Stomach (tissue), 4 donors: Measurements from ENCODE around the gene HSPBP1.

ENCODE experiments used
- POLR2A ChIP-seq, 4 donors: fragments of 450-650 bp; IDR thresholded peaks; one replicate each; pipeline ENCODE4 v1.6.1; 2016; ENCODE audit warnings: antibody characterized with exemption in 4 of 4, control low read depth in 2 of 4, mild to moderate bottlenecking in 1 of 4, moderate library complexity in 1 of 4
- POLR2AphosphoS5 ChIP-seq, 3 donors: sonication (generic); formaldehyde crosslinking; IDR thresholded peaks; one replicate each; pipeline ENCODE4 v1.6.1; 2016; ENCODE audit warnings: antibody characterized with exemption in 3 of 3
- TF ChIP-seq, protein P1 (sequence below), 7 experiments: fragments of 450-650 bp in 4 of 7; fragments of 200-600 bp in 3 of 7; sonication (generic) in 3 of 7; IDR thresholded peaks; one replicate each; pipeline ENCODE4 v1.5.1; 2016 to 2019; ENCODE audit warnings: antibody characterized with exemption in 7 of 7, control low read depth in 2 of 7, mild to moderate bottlenecking in 1 of 7

GRCh38 chr19:55309448-55309847 lies 29.5 kb upstream of the HSPBP1 start:
- TF ChIP-seq, protein P1, sequence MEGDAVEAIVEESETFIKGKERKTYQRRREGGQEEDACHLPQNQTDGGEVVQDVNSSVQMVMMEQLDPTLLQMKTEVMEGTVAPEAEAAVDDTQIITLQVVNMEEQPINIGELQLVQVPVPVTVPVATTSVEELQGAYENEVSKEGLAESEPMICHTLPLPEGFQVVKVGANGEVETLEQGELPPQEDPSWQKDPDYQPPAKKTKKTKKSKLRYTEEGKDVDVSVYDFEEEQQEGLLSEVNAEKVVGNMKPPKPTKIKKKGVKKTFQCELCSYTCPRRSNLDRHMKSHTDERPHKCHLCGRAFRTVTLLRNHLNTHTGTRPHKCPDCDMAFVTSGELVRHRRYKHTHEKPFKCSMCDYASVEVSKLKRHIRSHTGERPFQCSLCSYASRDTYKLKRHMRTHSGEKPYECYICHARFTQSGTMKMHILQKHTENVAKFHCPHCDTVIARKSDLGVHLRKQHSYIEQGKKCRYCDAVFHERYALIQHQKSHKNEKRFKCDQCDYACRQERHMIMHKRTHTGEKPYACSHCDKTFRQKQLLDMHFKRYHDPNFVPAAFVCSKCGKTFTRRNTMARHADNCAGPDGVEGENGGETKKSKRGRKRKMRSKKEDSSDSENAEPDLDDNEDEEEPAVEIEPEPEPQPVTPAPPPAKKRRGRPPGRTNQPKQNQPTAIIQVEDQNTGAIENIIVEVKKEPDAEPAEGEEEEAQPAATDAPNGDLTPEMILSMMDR (IDR thresholded peaks at IDR 0.05), result no peak
- no peak for TF ChIP-seq POLR2A (IDR thresholded peaks at IDR 0.05)
- TF ChIP-seq POLR2AphosphoS5 (IDR thresholded peaks at IDR 0.05), result no peak
